Heart left ventricle (tissue), 13 donors: ENCODE results near the gene PFKFB4.

ENCODE experiments used
- CTCF ChIP-seq, 12 donors: fragments of 200-600 bp; sonication (generic) in 4 of 12; IDR thresholded peaks; one replicate each; pipeline versions ENCODE4 v1.5.0 to v1.8.0; 2018 to 2022; ENCODE audit warnings: antibody characterized with exemption in 12 of 12, mild to moderate bottlenecking in 5 of 12
- POLR2A ChIP-seq, 2 donors: fragments of 450-650 bp; IDR thresholded peaks; one replicate each; pipeline ENCODE4 v1.6.1; 2017; ENCODE audit warnings: antibody characterized with exemption in 2 of 2, mild to moderate bottlenecking in 2 of 2, moderate library complexity in 2 of 2
- donor health status: ischemic (EF 13 %, LVEDD 7.1; RV severe dilation, severe dysfunction).
- donor health status: DM: no; HTN: yes; CAD: no.
- donor health status: DM: no; HTN: no; CAD: no.
- donor health status: ischemic (EF 25% LVEDD 6.9; RV normal size, moderate dysfunction).
- donor health status: ischemic (EF 25% LVEDD 5.7; RV mildly dilated, moderate dysfunction).
- donor health status: ischemic (EF 35%, LVEDD 5.7; RV mildly dilated, moderate dysfunction).
- donor health status: nonischemic (EF 11% LVEDD 7.7; RV severe dilation, severe dysfunction).
- donor health status: DM: yes; HTN: yes; CAD: no.
- donor health status: PGD.
- donor health status: ischemic (EF 29% LVEDD 5.4; RV normal size, mild dysfunction).
- donor health status: nonischemic (EF 23%, LVEDD 6.1; RV moderate dilation, normal function).

- no peak for TF ChIP-seq CTCF (IDR thresholded peaks at IDR 0.05)
- no peak for TF ChIP-seq POLR2A (IDR thresholded peaks at IDR 0.05)
These were observed 77.7 kb downstream of the PFKFB4 start for GRCh38 chr3:48478626-48479555.
